PC-9 (cell line): ENCODE data around the gene SRPX. TPM values are rescaled to one million over a fixed set of nuclear protein-coding genes. Genes with fewer than 3 reads are reported as not detected.

ENCODE experiments used
- BruUV-seq: library from RNA; stranded (reverse); fragments of 400-500 nt; replicated peaks from 2 replicates; lab custom pipeline; 2021; lab: Mats Ljungman, UMichigan
- CTCF ChIA-PET: fragments of 300-600 bp; sonication (Branson Sonifier 250); formaldehyde crosslinking; loops from one replicate; lab custom pipeline; 2022; ENCODE audit warnings: antibody characterized with exemption; lab: Charles Lee
- POLR2A ChIA-PET: fragments of 300-600 bp; sonication (Branson Sonifier 250); formaldehyde crosslinking; loops from one replicate; lab custom pipeline; 2022; ENCODE audit warnings: antibody characterized with exemption; ENCODE audit not compliant: unreplicated experiment; lab: Charles Lee
- DNase-seq, 2 experiments: peaks; one replicate each; pipeline versions ENCODE4 v3.0.0 to v3.0.0-alpha.2; 2015 to 2022; ENCODE audit warnings: mixed read lengths in 1 of 2
- H2AFZ ChIP-seq: fragments of 200-600 bp; sonication (generic); 2 replicates; pipeline ENCODE4 v1.8.1; 2017; ENCODE audit warnings: antibody characterized with exemption
- H3F3A ChIP-seq: fragments of 200-600 bp; sonication (generic); 2 replicates; pipeline ENCODE4 v1.8.1; 2017; ENCODE audit warnings: antibody characterized with exemption, mild to moderate bottlenecking, low read depth; ENCODE audit not compliant: insufficient read depth
- H3K27ac ChIP-seq: fragments of 200-600 bp; sonication (generic); 2 replicates; pipeline ENCODE4 v1.6.1; 2016; ENCODE audit warnings: mixed run types
- H3K27me3 ChIP-seq: fragments of 200-600 bp; sonication (generic); 2 replicates; pipeline ENCODE4 v1.6.1; 2016; ENCODE audit warnings: low read depth, mixed run types; ENCODE audit not compliant: insufficient read depth
- H3K36me3 ChIP-seq: fragments of 200-600 bp; sonication (generic); 2 replicates; pipeline ENCODE4 v1.6.1; 2016; ENCODE audit warnings: low read depth, mixed run types
- H3K4me1 ChIP-seq: fragments of 200-600 bp; sonication (generic); replicated peaks from 2 replicates; pipeline ENCODE4 v1.6.1; 2016; ENCODE audit warnings: mixed run types; ENCODE audit not compliant: insufficient read depth
- H3K4me2 ChIP-seq: fragments of 200-600 bp; sonication (generic); 2 replicates; pipeline ENCODE4 v1.6.1; 2017; ENCODE audit warnings: mixed run types
- H3K4me3 ChIP-seq: fragments of 200-600 bp; sonication (generic); 2 replicates; pipeline ENCODE4 v1.6.1; 2016; ENCODE audit warnings: mixed run types
- H3K79me2 ChIP-seq: fragments of 200-600 bp; sonication (generic); 2 replicates; pipeline ENCODE4 v1.6.1; 2017; ENCODE audit warnings: low read depth, mixed run types
- H3K9me2 ChIP-seq: fragments of 200-600 bp; sonication (generic); 2 replicates; pipeline ENCODE4 v1.8.1; 2017; ENCODE audit warnings: mild to moderate bottlenecking; ENCODE audit not compliant: insufficient read depth
- H3K9me3 ChIP-seq: fragments of 200-600 bp; sonication (generic); 2 replicates; pipeline ENCODE4 v1.8.1; 2016; ENCODE audit warnings: low read depth; ENCODE audit not compliant: insufficient read depth
- H4K20me1 ChIP-seq: fragments of 200-600 bp; sonication (generic); 2 replicates; pipeline ENCODE4 v1.8.1; 2017; ENCODE audit not compliant: insufficient read depth
- CTCF ChIP-seq: fragments of 200-600 bp; sonication (generic); conservative IDR thresholded peaks from 2 replicates; pipeline ENCODE4 v1.6.1; 2017; ENCODE audit warnings: mixed run types, antibody characterized with exemption, mild to moderate bottlenecking, moderate library complexity
- EZH2 ChIP-seq: fragments of 200-600 bp; sonication (generic); IDR thresholded peaks from 2 replicates; pipeline ENCODE4 v1.8.0; 2017; ENCODE audit warnings: antibody characterized with exemption, low read depth
- intact Hi-C: fragments of 100-400 bp; cut with micrococcal nuclease; formaldehyde crosslinking; loops from one replicate; pipeline ENCODE4 v1.10.0; 2022; ENCODE audit not compliant: unreplicated experiment
- total RNA-seq: library from RNA; stranded (reverse); gene quantifications from 2 replicates; pipeline ENCODE4 v1.2.3, GENCODE V29; 2021

The SRPX gene
- total RNA-seq, 1 experiment from 2014 or later: not detected

GRCh38 chrX:38105216-38105725 lies 115.4 kb downstream of the SRPX start:
- POLR2A ChIA-PET: no interaction called here

GRCh38 chrX:38103857-38104812 lies 116.5 kb downstream of the SRPX start:
- no peak overlapping the region for H3K27ac ChIP-seq
- no peak overlapping the region for H3K4me2 ChIP-seq
- no peaks in the 10 kb centered on the region for H3K79me2 ChIP-seq
- H3F3A ChIP-seq: no peaks in the 10 kb centered on the region
- ChIA-PET CTCF (no interaction called here), POLR2A (no interaction called here)
- DNase-seq: no peak
- H3K9me2 ChIP-seq: no peaks in the 10 kb centered on the region
- no peaks in the 10 kb centered on the region for H4K20me1 ChIP-seq
- no peak overlapping the region for H3K4me3 ChIP-seq
- H3K4me1 ChIP-seq: no peaks in the 10 kb centered on the region
- H3K27me3 ChIP-seq: no peaks in the 10 kb centered on the region
- intact Hi-C loops: no loop called here
- H3K9me3 ChIP-seq: no peaks in the 10 kb centered on the region
- no peaks in the 10 kb centered on the region for H3K36me3 ChIP-seq
- BruUV-seq: no TSS peak
- no peak overlapping the region for H2AFZ ChIP-seq
- TF ChIP-seq CTCF: no peak
- TF ChIP-seq EZH2: no peak

More at GRCh38 chrX:38105216-38105725, 115.4 kb downstream of the SRPX start:
- Histone ChIP-seq H4K20me1 (no peaks in the 10 kb centered on the region), H3K9me2 (no peaks in the 10 kb centered on the region), H3K27ac (no peak overlapping the region), H2AFZ (no peak overlapping the region), H3K79me2 (no peaks in the 10 kb centered on the region), H3K36me3 (no peaks in the 10 kb centered on the region), H3K9me3 (no peaks in the 10 kb centered on the region), H3K27me3 (no peaks in the 10 kb centered on the region), H3K4me3 (no peak overlapping the region), H3F3A (no peaks in the 10 kb centered on the region), H3K4me1 (no peaks in the 10 kb centered on the region), H3K4me2 (no peak overlapping the region)
- intact Hi-C loops: no loop called here
- TF ChIP-seq EZH2 (no peak), CTCF (no peak)
- DNase-seq: no peak
- no TSS peak for BruUV-seq
- CTCF ChIA-PET: no interaction called here

- H3K4me2 ChIP-seq: no peak overlapping the region
- ChIA-PET CTCF (no interaction called here), POLR2A (no interaction called here)
- no peaks in the 10 kb centered on the region for H3K4me1 ChIP-seq
- DNase-seq: no peak
- no peaks in the 10 kb centered on the region for H3F3A ChIP-seq
- H3K4me3 ChIP-seq: no peak overlapping the region
- no peak for TF ChIP-seq CTCF
- no peaks in the 10 kb centered on the region for H4K20me1 ChIP-seq
- H3K27me3 ChIP-seq: no peaks in the 10 kb centered on the region
- no peaks in the 10 kb centered on the region for H3K9me3 ChIP-seq
- intact Hi-C loops: no loop called here
- H3K9me2 ChIP-seq: no peaks in the 10 kb centered on the region
- no peak overlapping the region for H2AFZ ChIP-seq
- H3K27ac ChIP-seq: no peak overlapping the region
- H3K79me2 ChIP-seq: no peaks in the 10 kb centered on the region
- no TSS peak for BruUV-seq
- no peaks in the 10 kb centered on the region for H3K36me3 ChIP-seq
These were observed 117.8 kb downstream of the SRPX start for GRCh38 chrX:38102875-38103274.
